HG03064 (cell line): ENCODE data around the gene SCARB1.
A peak's percentile ranks its signal among the peaks of the same experiment; 100 is the strongest.
"Not testable (repeated sequence)": the region's sequence is repeated elsewhere in the genome, so short reads cannot be mapped to it uniquely, and the experiment has no call there.

Source experiments
- ATAC-seq: cut with Tn5 transposase; IDR thresholded peaks from one replicate; pipeline ENCODE4 v1.9.1; 2021; ENCODE audit warnings: low read depth; ENCODE audit not compliant: unreplicated experiment

Gene SCARB1

DNA sequence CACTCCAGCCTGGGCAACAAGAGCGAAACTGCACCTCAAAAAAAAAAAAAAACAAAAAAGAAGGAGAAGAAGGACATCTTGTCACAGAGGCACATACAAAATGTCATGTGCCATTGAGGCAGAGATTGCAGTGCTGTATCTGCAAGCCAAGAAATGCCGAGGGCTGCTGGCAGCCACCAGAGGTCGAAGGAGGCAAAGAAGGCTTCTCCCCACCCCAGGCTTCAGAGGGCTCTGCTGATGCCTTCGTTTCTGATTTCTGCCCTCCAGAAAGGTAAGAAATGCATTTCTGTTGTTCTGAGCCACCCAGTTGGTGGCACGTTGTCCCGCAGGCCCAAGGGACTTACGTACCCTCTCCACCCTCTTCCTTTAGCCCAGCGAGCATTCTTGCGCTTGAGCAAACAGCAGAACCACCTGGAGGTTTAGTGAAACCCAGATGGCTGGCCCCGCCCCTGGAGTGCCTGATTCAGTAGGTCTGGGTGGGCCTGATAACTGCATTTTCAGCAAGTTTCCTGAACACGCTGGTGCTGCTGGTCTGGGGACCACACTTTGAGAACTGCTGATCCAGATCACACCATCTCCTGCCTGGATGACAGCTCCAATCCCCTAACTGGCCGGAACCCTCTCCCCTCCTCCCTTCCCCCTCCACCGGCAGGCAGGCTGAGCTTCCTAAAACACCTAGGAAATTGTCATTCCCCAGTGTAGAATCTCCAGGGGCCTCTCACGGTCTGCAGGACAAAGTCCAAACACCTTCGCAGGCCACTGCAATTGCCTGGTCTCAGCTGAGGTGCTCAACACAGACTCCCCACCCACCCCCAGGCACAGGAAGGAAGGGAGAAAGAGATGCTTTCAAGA, 21.1 kb upstream of the SCARB1 start:
- ATAC-seq = peak; percentile 90

DNA sequence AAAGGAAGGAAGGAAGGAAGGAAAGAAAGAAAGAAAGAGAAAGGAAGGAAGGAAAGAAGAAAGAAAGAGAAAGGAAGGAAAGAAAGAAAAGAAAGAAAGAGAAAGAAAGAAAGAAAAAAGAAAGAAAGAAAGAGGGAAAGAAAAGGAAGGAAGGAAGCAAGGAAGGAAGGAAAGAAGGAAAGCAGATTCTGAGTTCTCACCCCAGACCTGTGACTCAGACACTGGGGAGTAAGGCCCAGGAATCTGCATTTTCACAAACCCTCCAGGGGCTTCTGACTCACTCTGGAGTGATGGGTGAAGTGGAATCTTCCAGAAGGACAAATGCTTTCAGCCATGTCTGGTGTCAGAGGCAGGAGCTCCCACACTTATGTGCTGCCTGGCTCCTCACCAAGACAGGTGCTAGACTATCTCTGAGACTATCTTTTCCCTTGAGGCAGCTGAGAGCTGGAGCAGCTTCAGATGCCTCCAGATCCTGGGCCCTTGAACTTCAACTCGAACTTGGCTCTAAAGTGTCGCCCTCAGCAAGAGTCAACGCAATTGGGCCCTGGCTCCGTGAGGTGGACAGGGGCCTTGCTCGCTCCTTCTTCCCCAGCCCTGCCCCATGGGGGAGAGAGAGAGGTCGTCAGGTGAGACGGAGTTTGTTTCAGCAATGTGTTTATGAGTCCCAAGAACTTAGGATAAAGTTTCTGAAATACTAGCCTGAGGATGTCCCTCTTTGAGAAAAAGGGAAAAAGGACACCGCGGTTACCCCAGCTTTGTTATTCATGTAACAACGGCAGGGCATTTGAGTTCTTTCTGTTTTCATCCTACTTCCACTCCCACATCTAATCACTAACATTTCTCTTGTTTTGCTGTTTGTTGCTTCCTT, 19.8 kb upstream of the SCARB1 start:
- no peak for ATAC-seq

DNA sequence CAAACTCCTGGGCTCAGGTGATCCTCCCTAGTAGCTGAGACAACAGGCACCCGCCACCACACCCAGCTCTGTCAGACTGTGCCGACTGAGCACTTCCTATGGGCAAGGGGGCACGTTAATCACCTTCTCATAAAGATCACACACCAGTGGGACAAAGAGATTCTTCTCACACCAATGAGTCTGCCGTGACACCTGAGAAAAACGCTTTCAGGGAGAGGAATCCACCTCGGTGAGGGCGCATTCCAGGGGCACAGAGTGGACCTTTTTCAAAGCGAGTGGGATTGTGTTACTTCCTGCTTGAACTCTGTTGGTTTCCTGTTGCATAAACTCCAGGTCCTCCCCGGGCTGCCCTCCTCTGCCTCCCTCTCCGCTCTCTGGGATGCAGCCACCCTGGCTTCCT, 17.5 kb upstream of the SCARB1 start:
- no peak for ATAC-seq

GRCh38 chr12:124880335-124880734, 16.7 kb upstream of the SCARB1 start:
- ATAC-seq = not testable (repeated sequence)

GRCh38 chr12:124878795-124879516, 15.3 kb upstream of the SCARB1 start:
- ATAC-seq = no peak

DNA sequence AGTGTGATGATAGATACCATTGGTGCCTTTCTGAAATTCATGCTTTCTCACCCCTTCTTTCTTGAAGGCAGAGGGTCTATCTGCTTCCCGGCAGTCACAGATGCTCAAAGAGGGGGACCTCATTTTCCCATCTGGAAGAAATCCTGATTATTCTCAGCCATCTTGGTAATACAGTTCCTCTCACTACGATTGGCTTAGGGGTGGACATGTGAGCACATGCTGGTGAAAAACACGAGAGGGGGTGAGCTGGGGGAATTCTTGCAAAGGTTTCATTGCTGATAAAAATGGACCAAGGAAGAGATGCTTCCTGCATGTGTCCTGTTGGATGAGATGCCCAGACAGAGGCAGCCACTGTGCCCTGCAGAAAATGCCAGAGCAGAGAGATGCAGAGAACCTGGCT, 13.8 kb upstream of the SCARB1 start:
- ATAC-seq = no peak

GRCh38 chr12:124876171-124876570, 12.5 kb upstream of the SCARB1 start:
- ATAC-seq = no peak

GRCh38 chr12:124875803-124876132, 12.1 kb upstream of the SCARB1 start:
- no peak for ATAC-seq

DNA sequence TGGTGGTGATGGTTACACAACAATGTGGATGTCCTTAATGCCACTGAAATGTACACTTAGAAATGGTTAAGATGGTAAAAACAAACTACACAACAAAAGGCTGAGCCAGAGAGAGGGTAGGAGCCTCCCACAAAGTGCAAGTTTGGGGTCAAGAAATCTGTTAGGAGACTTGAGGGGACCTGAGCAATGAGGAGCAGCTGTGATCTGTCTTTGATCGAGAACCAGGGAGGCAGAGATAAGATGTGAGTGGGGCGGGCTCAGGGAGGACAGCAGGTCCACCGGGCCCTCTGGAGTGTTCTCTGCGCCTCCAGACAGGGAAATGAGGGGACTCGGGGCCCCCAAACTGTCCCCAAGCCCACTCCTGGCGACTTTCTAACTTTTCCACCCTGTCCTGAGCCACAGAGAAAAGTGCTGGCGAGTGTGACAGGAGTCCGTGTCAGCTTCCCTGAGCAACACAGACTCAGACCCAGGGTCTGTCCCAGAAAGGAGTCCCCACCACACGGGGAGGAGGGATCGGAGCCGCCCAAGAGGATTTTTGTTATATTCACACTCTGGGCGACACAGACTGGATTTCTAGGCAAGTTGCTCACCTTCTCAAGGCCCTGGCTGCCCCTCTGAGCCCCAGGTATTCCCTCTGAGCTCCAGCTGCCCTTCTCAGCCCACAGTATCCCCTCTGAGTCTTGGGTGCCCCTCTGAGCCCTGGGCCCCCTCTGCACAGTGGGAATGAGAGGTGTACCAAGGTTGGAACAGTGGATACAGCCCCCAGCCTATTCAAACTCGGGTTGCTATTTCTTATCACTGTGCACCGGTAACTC, 11.5 kb upstream of the SCARB1 start:
- ATAC-seq = no peak

GRCh38 chr12:124874188-124874587, 10.5 kb upstream of the SCARB1 start:
- no peak for ATAC-seq

DNA sequence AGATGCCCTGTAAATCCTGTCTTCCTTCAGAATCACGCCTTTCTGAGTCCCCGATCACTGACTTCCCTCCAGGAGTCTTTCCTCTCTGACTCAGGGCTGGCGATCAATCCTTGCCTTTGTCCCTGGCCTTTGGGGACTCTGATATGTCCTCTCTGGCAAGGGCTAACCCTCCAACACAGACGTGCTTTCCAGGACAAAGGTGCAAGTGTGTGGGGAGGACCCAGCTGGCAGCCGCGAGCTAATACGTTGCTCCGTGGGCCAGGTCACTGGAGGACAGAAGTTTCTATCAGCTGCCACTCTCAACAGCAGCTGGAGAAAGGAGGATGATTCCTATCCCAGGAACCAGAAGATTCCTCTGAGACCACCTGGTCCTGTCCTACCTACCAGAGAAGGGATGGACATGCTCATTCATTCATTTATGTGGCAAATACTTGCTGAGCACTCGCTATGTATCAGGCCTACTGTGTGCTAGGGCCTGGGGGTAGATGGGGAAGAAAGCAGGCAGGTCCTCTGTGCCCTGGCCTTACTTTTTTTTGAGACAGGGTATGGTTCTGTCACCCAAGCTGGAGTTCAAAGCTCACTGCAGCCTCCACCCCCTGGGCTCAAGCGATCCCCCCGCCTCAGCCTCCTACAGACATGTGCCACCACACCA, 8.5 kb upstream of the SCARB1 start:
- no peak for ATAC-seq

- no peak for ATAC-seq
Measured at GRCh38 chr12:124871297-124871696, 7.6 kb upstream of the SCARB1 start.

GRCh38 chr12:124870515-124870914, 6.9 kb upstream of the SCARB1 start:
- ATAC-seq = no peak

DNA sequence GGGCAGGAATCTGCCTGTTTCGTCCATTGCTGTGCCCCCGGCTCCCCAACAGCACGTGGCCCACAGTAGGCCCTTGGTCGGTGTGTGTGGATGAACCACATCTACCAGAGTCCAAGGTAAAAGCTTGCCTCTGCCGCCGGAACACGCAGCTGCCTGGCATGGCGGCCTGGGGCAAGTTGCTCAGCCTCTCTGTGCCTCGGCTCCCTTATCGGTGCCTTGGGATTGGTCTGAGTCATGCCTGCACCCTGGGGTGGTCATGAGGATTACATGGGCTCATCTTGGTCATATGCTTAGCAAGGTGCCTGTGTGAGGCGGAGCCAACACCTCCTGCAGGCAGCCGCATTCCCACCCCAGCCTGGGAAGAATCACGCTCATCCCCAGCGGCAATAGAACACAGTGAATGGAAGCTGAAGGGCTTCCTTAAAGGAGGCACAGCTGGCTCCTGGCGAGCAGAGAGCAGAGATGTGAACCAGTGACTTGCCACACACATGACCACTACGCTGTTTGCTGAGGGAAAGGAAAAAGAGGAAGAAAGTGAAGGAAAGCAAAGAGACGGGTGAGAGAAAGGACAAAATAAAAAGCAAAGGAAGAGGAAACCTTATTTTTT, 5.5 kb upstream of the SCARB1 start:
- no peak for ATAC-seq

- no peak for ATAC-seq
Measured at GRCh38 chr12:124868252-124869058, 4.8 kb upstream of the SCARB1 start.

DNA sequence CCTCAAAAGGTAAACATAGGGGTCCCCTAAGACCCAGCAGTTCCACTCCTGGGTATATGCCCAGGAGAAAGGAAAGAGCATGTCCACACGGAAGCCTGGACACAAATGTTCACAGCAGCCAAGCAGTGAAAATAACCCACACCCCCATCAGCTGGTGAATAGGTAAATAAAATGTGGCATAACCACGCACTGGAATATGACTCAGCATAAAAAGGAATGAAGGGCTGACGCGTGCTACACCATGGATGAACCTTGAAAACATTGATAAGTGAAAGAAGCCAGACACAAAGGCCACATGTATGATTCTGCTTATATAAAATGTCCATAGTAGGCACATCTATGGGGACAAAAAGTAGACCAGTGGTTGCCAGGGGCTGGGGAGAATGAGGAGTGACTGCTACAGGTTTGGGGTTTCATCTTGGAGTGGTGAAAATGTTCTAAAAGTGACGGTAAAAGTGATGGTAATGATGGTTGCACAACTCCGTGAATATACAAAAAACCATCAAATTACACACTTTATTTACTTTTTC, 3.8 kb upstream of the SCARB1 start:
- no peak for ATAC-seq

DNA sequence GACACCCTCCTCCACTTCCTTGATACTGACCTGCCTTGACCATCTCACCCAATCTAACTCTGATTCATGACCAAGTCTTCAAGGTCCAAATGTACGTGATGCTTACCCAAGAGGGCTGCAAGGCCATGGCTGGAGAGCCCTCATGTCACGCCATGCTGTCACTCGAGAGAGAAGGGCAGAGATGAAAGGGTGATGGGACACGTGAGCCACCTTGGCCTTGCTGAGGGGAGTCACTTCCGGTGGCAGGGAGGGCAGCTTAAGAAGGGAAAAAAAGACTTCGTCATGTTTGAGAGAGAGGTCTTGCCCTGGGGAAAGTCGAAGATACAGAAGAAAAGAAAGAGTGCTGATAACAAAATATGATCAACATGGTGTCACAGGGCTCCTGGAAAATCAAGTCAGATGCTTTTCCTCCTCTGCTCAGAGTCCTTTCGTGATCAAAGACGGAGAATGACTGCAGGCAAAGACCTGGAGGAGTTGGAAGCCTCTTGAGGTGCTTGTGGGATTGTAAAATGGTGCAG, 3.3 kb upstream of the SCARB1 start:
- no peak for ATAC-seq

- no peak for ATAC-seq
Measured at GRCh38 chr12:124866195-124866882, 2.7 kb upstream of the SCARB1 start.
